GM12878 (cell line): Measurements from ENCODE around the gene CPEB1. TPM values are rescaled to one million over a fixed set of nuclear protein-coding genes. Genes with fewer than 3 reads are reported as not detected.

Experiments
- ATAC-seq: fragments of 200-7000 bp; cut with Tn5 transposase; 3 replicates; pipeline ENCODE4 v1.9.1; 2020; ENCODE audit warnings: mild to moderate bottlenecking, moderate library complexity
- BruUV-seq: library from RNA; stranded (reverse); fragments of 400-500 nt; replicated peaks from 2 replicates; lab custom pipeline; 2021; lab: Mats Ljungman, UMichigan
- CTCF ChIA-PET: fragments of 300-600 bp; sonication (Branson Sonifier 250); formaldehyde crosslinking; extraction: SDS; loops from one replicate; lab custom pipeline; 2021; ENCODE audit warnings: inconsistent platforms; lab: Yijun Ruan, JAX
- POLR2A ChIA-PET: fragments of 350-600 bp; formaldehyde crosslinking; extraction: SDS; loops from one replicate; lab custom pipeline; 2021; ENCODE audit warnings: inconsistent platforms; lab: Charles Lee
- RAD21 ChIA-PET: fragments of 300-600 bp; sonication (Branson Sonifier 250); formaldehyde crosslinking; loops from one replicate; lab custom pipeline; 2023; ENCODE audit warnings: antibody characterized with exemption; ENCODE audit not compliant: unreplicated experiment; lab: Charles Lee
- SMC1A ChIA-PET: fragments of 300-600 bp; sonication (Branson Sonifier 250); formaldehyde crosslinking; loops from one replicate; lab custom pipeline; 2023; ENCODE audit not compliant: unreplicated experiment, uncharacterized antibody; lab: Charles Lee
- DNase-seq: peaks from one replicate; pipeline ENCODE4 v3.0.0-alpha.2; 2011; ENCODE audit warnings: low read depth, low spot score
- FAIRE-seq: peaks from 3 replicates; lab custom pipeline; 2011; peaks lifted over from hg19 to GRCh38; lab: Jason Lieb, UNC
- H2AFZ ChIP-seq: 2 replicates; pipeline ENCODE4 v1.6.0; 2011; ENCODE audit warnings: low read depth, low read length, control low read depth; ENCODE audit not compliant: control insufficient read depth
- H3K27ac ChIP-seq: 2 replicates; pipeline ENCODE4 v1.5.1; 2011; ENCODE audit warnings: control low read depth; ENCODE audit not compliant: control insufficient read depth, insufficient read depth
- H3K27me3 ChIP-seq, 2 experiments: replicated peaks in 1 of 2; 2 replicates each; pipeline versions ENCODE4 v1.6.0 to v1.6.1; 2011; ENCODE audit warnings: low read length in 1 of 2; ENCODE audit not compliant: control insufficient read depth in 2 of 2, insufficient read depth in 2 of 2
- H3K36me3 ChIP-seq, 2 experiments: 2 replicates each; pipeline ENCODE4 v1.5.1; 2011; ENCODE audit warnings: low read length in 1 of 2; ENCODE audit not compliant: control insufficient read depth in 2 of 2, insufficient read depth in 2 of 2
- H3K4me1 ChIP-seq: 2 replicates; pipeline ENCODE4 v1.6.1; 2011; ENCODE audit warnings: mild to moderate bottlenecking, low read length, moderate library complexity, mixed read lengths; ENCODE audit not compliant: control insufficient read depth, insufficient read depth
- H3K4me2 ChIP-seq: 2 replicates; pipeline ENCODE4 v1.6.0; 2011; ENCODE audit warnings: control low read depth; ENCODE audit not compliant: control insufficient read depth, insufficient read depth
- H3K4me3 ChIP-seq: fragments of 200-600 bp; sonication (generic); 2 replicates; pipeline ENCODE4 v1.5.1; 2016
- H3K79me2 ChIP-seq: 2 replicates; pipeline ENCODE4 v1.6.0; 2011; ENCODE audit warnings: low read length; ENCODE audit not compliant: control insufficient read depth, insufficient read depth
- H3K9ac ChIP-seq: 2 replicates; pipeline ENCODE4 v1.8.0; 2011; ENCODE audit warnings: low read length, control low read depth, mixed read lengths; ENCODE audit not compliant: control insufficient read depth, insufficient read depth
- H3K9me3 ChIP-seq: replicated peaks from 3 replicates; pipeline ENCODE4 v1.5.1; 2011; ENCODE audit warnings: mild to moderate bottlenecking, low read length; ENCODE audit not compliant: control insufficient read depth, insufficient read depth
- H4K20me1 ChIP-seq: 2 replicates; pipeline ENCODE4 v1.6.0; 2011; ENCODE audit not compliant: control insufficient read depth, insufficient read depth
- BCLAF1 ChIP-seq: fragments of 450-650 bp; IDR thresholded peaks from 2 replicates; pipeline ENCODE4 v1.6.1; 2017; ENCODE audit warnings: antibody characterized with exemption, mild to moderate bottlenecking, moderate library complexity
- CREB1 ChIP-seq: IDR thresholded peaks from 2 replicates; pipeline ENCODE4 v1.6.1; 2012; ENCODE audit warnings: low read depth, mild to moderate bottlenecking, inconsistent platforms
- FOXM1 ChIP-seq: IDR thresholded peaks from 2 replicates; pipeline ENCODE4 v1.6.1; 2012; ENCODE audit warnings: low read depth, mild to moderate bottlenecking, inconsistent platforms, low read length, moderate library complexity
- JUNB ChIP-seq: IDR thresholded peaks from 2 replicates; pipeline ENCODE4 v1.6.1; 2016; ENCODE audit warnings: antibody characterized with exemption, mild to moderate bottlenecking
- KAT2A ChIP-seq: conservative IDR thresholded peaks from 2 replicates; pipeline ENCODE4 v1.6.1; 2011; ENCODE audit warnings: low read depth, low read length; ENCODE audit not compliant: control insufficient read depth
- NFIC ChIP-seq: IDR thresholded peaks from 2 replicates; pipeline ENCODE4 v1.6.1; 2012; ENCODE audit warnings: low read depth, mild to moderate bottlenecking, inconsistent platforms, low read length, moderate library complexity
- POLR2AphosphoS2 ChIP-seq: IDR thresholded peaks from 2 replicates; pipeline ENCODE4 v1.6.1; 2011; ENCODE audit warnings: low read depth, mild to moderate bottlenecking, low read length, improper control_type of control experiment, moderate library complexity
- POU2F2 ChIP-seq: IDR thresholded peaks from 3 replicates; pipeline ENCODE4 v1.6.1; 2011; ENCODE audit warnings: low read depth, mild to moderate bottlenecking, low read length, borderline replicate concordance
- RELA ChIP-seq: fragments of 450-650 bp; IDR thresholded peaks from 2 replicates; pipeline ENCODE4 v1.8.0; 2014; ENCODE audit warnings: borderline replicate concordance; ENCODE audit not compliant: partially characterized antibody
- SIN3A ChIP-seq: IDR thresholded peaks from 2 replicates; pipeline ENCODE4 v1.6.1; 2012; ENCODE audit warnings: low read depth, low read length, improper control_type of control experiment
- SPI1 ChIP-seq: IDR thresholded peaks from 2 replicates; pipeline ENCODE4 v1.6.1; 2011; ENCODE audit warnings: low read depth, mild to moderate bottlenecking, low read length, moderate library complexity, borderline replicate concordance; ENCODE audit not compliant: insufficient read depth
- SREBF1 ChIP-seq: IDR thresholded peaks from 2 replicates; pipeline ENCODE4 v1.6.1; 2012; ENCODE audit warnings: mild to moderate bottlenecking, low read length
- USF2 ChIP-seq: IDR thresholded peaks from 2 replicates; pipeline ENCODE4 v1.6.1; 2011; ENCODE audit warnings: low read depth, low read length, improper control_type of control experiment, borderline replicate concordance
- ZNF592 ChIP-seq: fragments of 450-650 bp; IDR thresholded peaks from 2 replicates; pipeline ENCODE4 v1.6.1; 2017; ENCODE audit warnings: mild to moderate bottlenecking, moderate library complexity
- ZZZ3 ChIP-seq: IDR thresholded peaks from 2 replicates; pipeline ENCODE4 v1.6.1; 2011; ENCODE audit warnings: low read depth; ENCODE audit not compliant: control insufficient read depth, insufficient read length
- WGBS: methylation state at CpG from one replicate; pipeline ENCODE4 v1.1.6; 2016; ENCODE audit warnings: low lambda C conversion rate; ENCODE audit not compliant: insufficient replicate concordance, insufficient coverage; ENCODE audit errors: missing lambda C conversion rate; 5-methylcytosine and 5-hydroxymethylcytosine counted together
- in situ Hi-C: fragments of 300-500 bp; cut with MboI; formaldehyde crosslinking; loops from 9 replicates; pipeline ENCODE4 v1.14.3; 2018; ENCODE audit warnings: mixed read lengths
- intact Hi-C: fragments of 100-400 bp; cut with micrococcal nuclease; formaldehyde crosslinking; loops from one replicate; pipeline ENCODE4 v1.14.2; 2022; ENCODE audit not compliant: unreplicated experiment
- polyA plus RNA-seq, 11 experiments: library from polyadenylated mRNA; depleted of rRNA in 4 of 11; unstranded in 6 of 11; stranded (reverse) in 5 of 11; fragments of >200 nt; fragmentation: Nextera tagmentation in 4 of 11; fragmentation: Illumina TruSeq in 1 of 11; extraction: Ambion mirVana in 4 of 11; extraction: Trizol in 1 of 11; gene quantifications; 1 replicate in 1 of 11; 2 replicates in 10 of 11; pipeline versions ENCODE4 v1.2.1 to v1.2.3, GENCODE V29; 2011 to 2016; ENCODE audit warnings: inconsistent platforms in 2 of 11, missing spikeins in 2 of 11, low read depth in 1 of 11
- total RNA-seq, 4 experiments: library from RNA; depleted of rRNA in 3 of 4; stranded (reverse); fragments of >200 nt in 3 of 4; fragmentation: Illumina TruSeq in 1 of 4; extraction: Trizol in 1 of 4; gene quantifications; 2 replicates each; pipeline versions ENCODE4 v1.2.1 to v1.2.3, GENCODE V29; 2013 to 2021

Gene CPEB1
- total and polyA plus RNA-seq, 10 of the 15 experiments (the other 5 are each of a cell fraction or from before 2014, with no cell fraction given), result 0.05 to 1.1 (median 0.46) TPM

- H3K27ac ChIP-seq, result no peak overlapping the region
- BruUV-seq, result no TSS peak
- ATAC-seq, result no peak
- no peak overlapping the region for H3K4me3 ChIP-seq
- CTCF ChIA-PET, result interaction anchor here (0.7 to 1.1 kb wide), 2 partner anchors 214 to 466 kb away, joined by 3 to 4 read pairs; no protein-coding TSS in a partner anchor
- 77% methylated on average over 9 of the region's 9 CpGs for WGBS
- H3K27me3 ChIP-seq, result no peaks in the 10 kb centered on the region
- intact Hi-C loops (loop anchor here (10.0 kb wide), 2 partner anchors 299 to 669 kb away; partner anchors contain the start of gene HDGFL3), in situ Hi-C loops (loop anchor here (5.0 kb wide), 1 partner anchor 452 kb away; the partner anchor contains the start of gene RAMAC)
- H3K79me2 ChIP-seq, result peaks cover 45% of the 10 kb centered on the region
- no peaks in the 10 kb centered on the region for H3K9me3 ChIP-seq
- H3K36me3 ChIP-seq, result peaks cover 27 to 44% of the 10 kb centered on the region in 2 experiments
- no peak for FAIRE-seq
- RAD21 ChIA-PET, result no interaction called here
- peaks cover 8% of the 10 kb centered on the region for H3K4me1 ChIP-seq
- H4K20me1 ChIP-seq, result peaks cover 14% of the 10 kb centered on the region
- POLR2A ChIA-PET, result no interaction called here
- no peak overlapping the region for H3K4me2 ChIP-seq
- no peak overlapping the region for H3K9ac ChIP-seq
- no peak overlapping the region for H2AFZ ChIP-seq
- SMC1A ChIA-PET, result interaction anchor here (1.2 kb wide), 1 partner anchor 283 kb away, joined by 3 read pairs; no protein-coding TSS in a partner anchor
- no peak for DNase-seq
- TF ChIP-seq POLR2AphosphoS2, result peak; percentile 72; the same call in 1 of the 2 replicates
- TF ChIP-seq JUNB, result no peak
- no peak for TF ChIP-seq BCLAF1
- 0 out of 2 replicates have a peak, but pooled peaks have one; percentile 6 for TF ChIP-seq CREB1
- TF ChIP-seq ZNF592, result no peak
- no peak for TF ChIP-seq POU2F2
- no peak for TF ChIP-seq SREBF1
- no peak for TF ChIP-seq SIN3A
- TF ChIP-seq KAT2A, result no peak
- no peak for TF ChIP-seq RELA
- no peak for TF ChIP-seq USF2
- 0 out of 2 replicates have a peak, but pooled peaks have one; percentile 18 for TF ChIP-seq FOXM1
- no peak for TF ChIP-seq ZZZ3
- TF ChIP-seq NFIC, result 0 out of 2 replicates have a peak, but pooled peaks have one; percentile 15
- no peak for TF ChIP-seq SPI1
These were observed 111.4 kb downstream of the CPEB1 start for GRCh38 chr15:82535566-82536408.
